HepG2 (cell line): ENCODE data around the gene PLCB1.

Experiments
- BHLHE40 ChIP-seq: IDR thresholded peaks from 2 replicates; pipeline ENCODE4 v1.6.1; 2011; ENCODE audit warnings: low read length, improper control_type of control experiment
- HDAC6 ChIP-seq: fragments of 200-600 bp; sonication (generic); IDR thresholded peaks from 2 replicates; pipeline ENCODE4 v1.7.0; 2017; ENCODE audit warnings: mild to moderate bottlenecking, antibody characterized with exemption, low read length, low read depth
- NPAS2 ChIP-seq: sonication (generic); formaldehyde crosslinking; IDR thresholded peaks from 2 replicates; pipeline ENCODE4 v1.8.0; 2022; ENCODE audit warnings: mild to moderate bottlenecking, missing genetic modification reagents, borderline replicate concordance
- POLR2AphosphoS5 ChIP-seq: IDR thresholded peaks from 2 replicates; pipeline ENCODE4 v1.6.1; 2012; ENCODE audit warnings: low read depth, low read length
- TAF1 ChIP-seq: sonication (generic); formaldehyde crosslinking; IDR thresholded peaks from 2 replicates; pipeline ENCODE4 v1.4.0; 2020; ENCODE audit warnings: missing genetic modification reagents

DNA sequence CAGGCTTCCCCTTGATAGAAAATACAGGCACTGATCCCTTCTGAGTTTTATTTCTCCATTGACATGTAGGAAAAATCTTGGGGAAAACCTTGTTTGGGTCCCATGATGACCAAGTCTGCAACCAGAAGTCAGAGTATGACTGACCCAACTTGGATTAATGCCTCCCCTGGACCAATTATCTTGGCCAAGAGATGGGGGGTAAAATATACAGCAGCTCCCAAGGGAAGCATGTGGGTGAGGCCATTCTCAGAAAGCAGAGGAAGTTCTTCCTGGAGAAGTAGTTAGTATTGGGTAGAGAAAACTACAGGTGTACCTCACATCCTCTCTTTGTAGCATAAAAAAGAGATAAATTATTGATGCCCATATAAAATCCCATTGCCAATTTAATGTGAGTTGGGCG is 651.7 kb downstream of the PLCB1 start:
- TF ChIP-seq NPAS2 (no peak), BHLHE40 (no peak), TAF1 (CRISPR knock-in tag) (no peak), HDAC6 (no peak), POLR2AphosphoS5 (no peak)
